Activated naive CD4-positive, alpha-beta T cell treated with anti-CD3 and anti-CD28 coated beads for 36 hours (primary cell): Measurements from ENCODE around the gene DPF3. TPM values are rescaled to one million over a fixed set of nuclear protein-coding genes. Genes with fewer than 3 reads are reported as not detected.

Source experiments
- CTCF ChIA-PET: fragments of 350-600 bp; sonication (Branson Sonifier 250); formaldehyde crosslinking; loops from one replicate; lab custom pipeline; 2021; ENCODE audit warnings: antibody characterized with exemption; lab: Charles Lee
- DNase-seq: peaks from one replicate; pipeline ENCODE4 v3.0.0-alpha.2; 2020
- H3K27ac Mint-ChIP-seq: one replicate; pipeline ENCODE4 v1.8.0; 2021; ENCODE audit warnings: mild to moderate bottlenecking, mixed read lengths
- H3K27me3 Mint-ChIP-seq: one replicate; pipeline ENCODE4 v1.8.0; 2021; ENCODE audit warnings: low read depth, mixed read lengths
- H3K36me3 Mint-ChIP-seq: one replicate; pipeline ENCODE4 v1.8.0; 2021; ENCODE audit warnings: low read depth, mixed read lengths
- H3K4me1 Mint-ChIP-seq: one replicate; pipeline ENCODE4 v1.8.0; 2021; ENCODE audit warnings: low read depth, mixed read lengths
- H3K4me3 Mint-ChIP-seq: one replicate; pipeline ENCODE4 v1.8.0; 2021; ENCODE audit warnings: mild to moderate bottlenecking, moderate library complexity, mixed read lengths
- H3K9me3 Mint-ChIP-seq: one replicate; pipeline ENCODE4 v1.8.0; 2021; ENCODE audit warnings: mixed read lengths
- intact Hi-C: fragments of 100-400 bp; cut with micrococcal nuclease; formaldehyde crosslinking; loops from one replicate; pipeline ENCODE4 v1.15.1; 2023
- total RNA-seq, 2 experiments: library from RNA; stranded (reverse); gene quantifications; one replicate each; pipeline ENCODE4 v1.2.3, GENCODE V29; 2021

Gene DPF3
- total RNA-seq, 2 experiments from 2014 or later = 0.29 to 0.47 TPM

- Mint-ChIP-seq H3K27ac (no peak overlapping the region), H3K27me3 (no peaks in the 10 kb centered on the region), H3K36me3 (no peaks in the 10 kb centered on the region), H3K9me3 (peaks cover 3% of the 10 kb centered on the region), H3K4me1 (peaks cover 40% of the 10 kb centered on the region), H3K4me3 (no peak overlapping the region)
- intact Hi-C loops = loop anchor here (1.0 kb wide), 1 partner anchor 24 kb away; no protein-coding TSS in a partner anchor
- DNase-seq = no peak
- CTCF ChIA-PET = no interaction called here
Measured at GRCh38 chr14:72591391-72591790, 302.5 kb downstream of the DPF3 start.

- H3K4me3 Mint-ChIP-seq = no peak overlapping the region
- peaks cover 3% of the 10 kb centered on the region for H3K9me3 Mint-ChIP-seq
- intact Hi-C loops = no loop called here
- no peak overlapping the region for H3K27ac Mint-ChIP-seq
- CTCF ChIA-PET = no interaction called here
- no peaks in the 10 kb centered on the region for H3K27me3 Mint-ChIP-seq
- no peaks in the 10 kb centered on the region for H3K36me3 Mint-ChIP-seq
- H3K4me1 Mint-ChIP-seq = peaks cover 35% of the 10 kb centered on the region
- DNase-seq = peak; percentile 30
Measured at GRCh38 chr14:72590577-72590976, 303.3 kb downstream of the DPF3 start.

GRCh38 chr14:72589652-72590051 is 304.2 kb downstream of the DPF3 start:
- H3K4me1 Mint-ChIP-seq = peaks cover 29% of the 10 kb centered on the region
- H3K27ac Mint-ChIP-seq = no peak overlapping the region
- CTCF ChIA-PET = no interaction called here
- intact Hi-C loops = no loop called here
- H3K27me3 Mint-ChIP-seq = no peaks in the 10 kb centered on the region
- H3K9me3 Mint-ChIP-seq = peaks cover 3% of the 10 kb centered on the region
- no peak for DNase-seq
- no peak overlapping the region for H3K4me3 Mint-ChIP-seq
- H3K36me3 Mint-ChIP-seq = no peaks in the 10 kb centered on the region

GRCh38 chr14:72588521-72588920 is 305.4 kb downstream of the DPF3 start:
- no peak for DNase-seq
- intact Hi-C loops = no loop called here
- Mint-ChIP-seq H3K27me3 (no peaks in the 10 kb centered on the region), H3K4me3 (no peak overlapping the region), H3K9me3 (peaks cover 3% of the 10 kb centered on the region), H3K27ac (no peak overlapping the region), H3K4me1 (peaks cover 19% of the 10 kb centered on the region), H3K36me3 (no peaks in the 10 kb centered on the region)
- CTCF ChIA-PET = no interaction called here

- Mint-ChIP-seq H3K36me3 (no peaks in the 10 kb centered on the region), H3K4me1 (no peaks in the 10 kb centered on the region), H3K27ac (no peak overlapping the region), H3K9me3 (no peaks in the 10 kb centered on the region), H3K4me3 (no peak overlapping the region), H3K27me3 (no peaks in the 10 kb centered on the region)
- CTCF ChIA-PET = interaction anchor here (0.6 to 0.7 kb wide), 2 partner anchors 13 to 208 kb away, joined by 3 to 4 read pairs; no protein-coding TSS in a partner anchor
- no peak for DNase-seq
- intact Hi-C loops = no loop called here
Measured at GRCh38 chr14:72583316-72584272, 310.3 kb downstream of the DPF3 start.

GRCh38 chr14:72582582-72582981 is 311.3 kb downstream of the DPF3 start:
- Mint-ChIP-seq H3K4me3 (no peak overlapping the region), H3K27ac (no peak overlapping the region), H3K9me3 (no peaks in the 10 kb centered on the region), H3K27me3 (no peaks in the 10 kb centered on the region), H3K36me3 (no peaks in the 10 kb centered on the region), H3K4me1 (no peaks in the 10 kb centered on the region)
- intact Hi-C loops = no loop called here
- peak; percentile 13 for DNase-seq
- CTCF ChIA-PET = interaction anchor here (0.6 kb wide), 1 partner anchor 12 kb away, joined by 4 read pairs; no protein-coding TSS in a partner anchor

- H3K4me3 Mint-ChIP-seq = no peak overlapping the region
- CTCF ChIA-PET = no interaction called here
- H3K4me1 Mint-ChIP-seq = peaks cover 3% of the 10 kb centered on the region
- H3K36me3 Mint-ChIP-seq = no peaks in the 10 kb centered on the region
- no peaks in the 10 kb centered on the region for H3K9me3 Mint-ChIP-seq
- no peak overlapping the region for H3K27ac Mint-ChIP-seq
- no peak for DNase-seq
- no peaks in the 10 kb centered on the region for H3K27me3 Mint-ChIP-seq
- intact Hi-C loops = no loop called here
Measured at GRCh38 chr14:72578514-72578913, 315.4 kb downstream of the DPF3 start.

GRCh38 chr14:72577521-72577920 is 316.4 kb downstream of the DPF3 start:
- H3K4me3 Mint-ChIP-seq = no peak overlapping the region
- H3K36me3 Mint-ChIP-seq = no peaks in the 10 kb centered on the region
- H3K27me3 Mint-ChIP-seq = no peaks in the 10 kb centered on the region
- no peaks in the 10 kb centered on the region for H3K9me3 Mint-ChIP-seq
- H3K27ac Mint-ChIP-seq = no peak overlapping the region
- peaks cover 3% of the 10 kb centered on the region for H3K4me1 Mint-ChIP-seq
- DNase-seq = no peak
- intact Hi-C loops = no loop called here
- CTCF ChIA-PET = no interaction called here

GRCh38 chr14:72576258-72576657 is 317.6 kb downstream of the DPF3 start:
- intact Hi-C loops = no loop called here
- Mint-ChIP-seq H3K27ac (no peak overlapping the region), H3K4me3 (no peak overlapping the region), H3K9me3 (peaks cover under 1% of the 10 kb centered on the region), H3K27me3 (no peaks in the 10 kb centered on the region), H3K36me3 (no peaks in the 10 kb centered on the region), H3K4me1 (peaks cover 3% of the 10 kb centered on the region)
- no peak for DNase-seq
- CTCF ChIA-PET = interaction anchor here (1.1 kb wide), 1 partner anchor 372 kb away, joined by 3 read pairs; no protein-coding TSS in a partner anchor

GRCh38 chr14:72574715-72575114 is 319.2 kb downstream of the DPF3 start:
- CTCF ChIA-PET = no interaction called here
- H3K27ac Mint-ChIP-seq = no peak overlapping the region
- intact Hi-C loops = no loop called here
- no peak for DNase-seq
- no peak overlapping the region for H3K4me3 Mint-ChIP-seq
- no peaks in the 10 kb centered on the region for H3K27me3 Mint-ChIP-seq
- no peaks in the 10 kb centered on the region for H3K36me3 Mint-ChIP-seq
- peaks cover 3% of the 10 kb centered on the region for H3K4me1 Mint-ChIP-seq
- H3K9me3 Mint-ChIP-seq = peaks cover 2% of the 10 kb centered on the region

GRCh38 chr14:72573725-72574417 is 320.0 kb downstream of the DPF3 start:
- Mint-ChIP-seq H3K4me1 (peaks cover 3% of the 10 kb centered on the region), H3K27ac (no peak overlapping the region), H3K9me3 (peaks cover 2% of the 10 kb centered on the region), H3K36me3 (no peaks in the 10 kb centered on the region), H3K4me3 (no peak overlapping the region), H3K27me3 (no peaks in the 10 kb centered on the region)
- CTCF ChIA-PET = interaction anchor here (2.1 kb wide), 1 partner anchor 58 kb away, joined by 8 read pairs; no protein-coding TSS in a partner anchor
- no peak for DNase-seq
- intact Hi-C loops = no loop called here
